ENCODE results near the gene SLC37A3.
A peak's percentile ranks its signal among the peaks of the same experiment; 100 is the strongest.
"Not testable (repeated sequence)": the region's sequence is repeated elsewhere in the genome, so short reads cannot be mapped to it uniquely, and the experiment has no call there.

SLC37A3 gene

GRCh38 chr7:140345426-140345825 lies 52.9 kb downstream of the SLC37A3 start:
- no peak overlapping the region for H3K4me3 ChIP-seq (ENCODE audit: low read depth in 1 of 2, low read length in 1 of 2)
- H3K27ac ChIP-seq: no peak overlapping the region
- H3K9me3 ChIP-seq: no peaks in the 10 kb centered on the region
- TF ChIP-seq CTCF (IDR thresholded peaks at IDR 0.05): no peak
- no peaks in the 10 kb centered on the region for H3K27me3 ChIP-seq
- H3K4me1 ChIP-seq (ENCODE audit: control insufficient read depth in 1 of 2, insufficient read depth in 1 of 2, low read depth in 1 of 2, low read length in 1 of 2): no peaks in the 10 kb centered on the region
- H3K36me3 ChIP-seq: peaks cover 100% of the 10 kb centered on the region

GRCh38 chr7:140342727-140343514 lies 55.4 kb downstream of the SLC37A3 start:
- peaks cover 99% of the 10 kb centered on the region for H3K36me3 ChIP-seq
- no peaks in the 10 kb centered on the region for H3K4me1 ChIP-seq (ENCODE audit: control insufficient read depth in 1 of 2, insufficient read depth in 1 of 2, low read depth in 1 of 2, low read length in 1 of 2)
- TF ChIP-seq CTCF (IDR thresholded peaks at IDR 0.05): peak; percentile 30
- no peaks in the 10 kb centered on the region for H3K27me3 ChIP-seq
- H3K27ac ChIP-seq: peak overlapping the region; percentile 12
- no peak overlapping the region for H3K4me3 ChIP-seq (ENCODE audit: low read depth in 1 of 2, low read length in 1 of 2)
- H3K9me3 ChIP-seq: no peaks in the 10 kb centered on the region

- not testable (repeated sequence) for H3K9me3 ChIP-seq; H3K4me1 ChIP-seq (ENCODE audit: control insufficient read depth in 1 of 2, insufficient read depth in 1 of 2, low read depth in 1 of 2, low read length in 1 of 2); H3K4me3 ChIP-seq (ENCODE audit: low read depth in 1 of 2, low read length in 1 of 2); H3K27ac ChIP-seq; H3K27me3 ChIP-seq
- peaks cover 98% of the 10 kb centered on the region for H3K36me3 ChIP-seq
Measured at GRCh38 chr7:140338959-140339358, 59.4 kb downstream of the SLC37A3 start.

GRCh38 chr7:140334341-140335057 lies 63.8 kb downstream of the SLC37A3 start:
- no peaks in the 10 kb centered on the region for H3K4me1 ChIP-seq (ENCODE audit: control insufficient read depth in 1 of 2, insufficient read depth in 1 of 2, low read depth in 1 of 2, low read length in 1 of 2)
- H3K27me3 ChIP-seq: no peaks in the 10 kb centered on the region
- no peak for TF ChIP-seq CTCF (IDR thresholded peaks at IDR 0.05)
- H3K4me3 ChIP-seq (ENCODE audit: low read depth in 1 of 2, low read length in 1 of 2): no peak overlapping the region
- no peaks in the 10 kb centered on the region for H3K9me3 ChIP-seq
- no peak overlapping the region for H3K27ac ChIP-seq
- H3K36me3 ChIP-seq: peaks cover 89% of the 10 kb centered on the region

GRCh38 chr7:140333686-140334085 lies 64.6 kb downstream of the SLC37A3 start:
- Histone ChIP-seq H3K36me3 (peaks cover 81% of the 10 kb centered on the region), H3K27ac (no peak overlapping the region), H3K27me3 (no peaks in the 10 kb centered on the region), H3K4me1 (ENCODE audit: control insufficient read depth in 1 of 2, insufficient read depth in 1 of 2, low read depth in 1 of 2, low read length in 1 of 2) (no peaks in the 10 kb centered on the region), H3K4me3 (ENCODE audit: low read depth in 1 of 2, low read length in 1 of 2) (no peak overlapping the region), H3K9me3 (no peaks in the 10 kb centered on the region)
- TF ChIP-seq CTCF (IDR thresholded peaks at IDR 0.05): no peak

- H3K9me3 ChIP-seq: no peaks in the 10 kb centered on the region
- no peak overlapping the region for H3K27ac ChIP-seq
- no peaks in the 10 kb centered on the region for H3K27me3 ChIP-seq
- peaks cover 77% of the 10 kb centered on the region for H3K36me3 ChIP-seq
- TF ChIP-seq CTCF (IDR thresholded peaks at IDR 0.05): no peak
- no peak overlapping the region for H3K4me3 ChIP-seq (ENCODE audit: low read depth in 1 of 2, low read length in 1 of 2)
- H3K4me1 ChIP-seq (ENCODE audit: control insufficient read depth in 1 of 2, insufficient read depth in 1 of 2, low read depth in 1 of 2, low read length in 1 of 2): no peaks in the 10 kb centered on the region
Measured at GRCh38 chr7:140333223-140333622, 65.1 kb downstream of the SLC37A3 start.
